ENCODE results near the gene SLC28A1. TPM values are rescaled to one million over a fixed set of nuclear protein-coding genes. Genes with fewer than 3 reads are reported as not detected.

The SLC28A1 gene
- total and polyA plus RNA-seq, 2 donors (not counting 1 experiment from before 2014, with no cell fraction given) = not detected

GRCh38 chr15:84868037-84868880 is 16.2 kb upstream of the SLC28A1 start:
- no peaks in the 10 kb centered on the region for H4K20me1 ChIP-seq (ENCODE audit: control insufficient read depth, insufficient read depth, low read length, poor library complexity, severe bottlenecking)
- Mint-ChIP-seq H3K27ac (no peak overlapping the region), H3K4me3 (no peak overlapping the region), H3K9me3 (ENCODE audit: insufficient read depth) (no peaks in the 10 kb centered on the region), H3K4me1 (no peaks in the 10 kb centered on the region), H3K27me3 (no peaks in the 10 kb centered on the region)
- intact Hi-C loops (cut with micrococcal nuclease) = no loop called here
- no peak overlapping the region for H3K4me3 ChIP-seq (ENCODE audit: control extremely low read depth in 1 of 5, extremely low read depth in 1 of 5, insufficient read depth in 1 of 5, low read depth in 2 of 5, low read length in 4 of 5)
- ChIA-PET CTCF (no interaction called here), POLR2A (interaction anchor here (0.6 kb wide), 1 partner anchor 205 kb away, joined by 3 read pairs; no protein-coding TSS in a partner anchor)
- TF ChIP-seq CTCF (IDR thresholded peaks at IDR 0.05) (no peak), EZH2 (IDR thresholded peaks at IDR 0.05; ENCODE audit: borderline replicate concordance, insufficient read depth, low read depth, low read length, poor library complexity, severe bottlenecking) (no peak)
- no peaks in the 10 kb centered on the region for H3K27me3 ChIP-seq (replicated peaks in 1 of 4; ENCODE audit: control extremely low read depth in 1 of 4, control insufficient read depth in 3 of 4, insufficient read depth in 4 of 4, low read length in 3 of 4)
- no peak overlapping the region for H3K27ac ChIP-seq (ENCODE audit: low read length in 2 of 2)
- H3K4me2 ChIP-seq (replicated peaks; ENCODE audit: low read depth, low read length, poor library complexity, severe bottlenecking) = no peak overlapping the region
- H3K9ac ChIP-seq (ENCODE audit: low read length) = no peak overlapping the region
- no peak overlapping the region for H2AFZ ChIP-seq (ENCODE audit: insufficient read depth, low read depth, low read length, poor library complexity, severe bottlenecking)
- H3K9me3 ChIP-seq (ENCODE audit: control extremely low read depth in 1 of 3, control insufficient read depth in 2 of 3, insufficient read depth in 1 of 3, low read length in 2 of 3) = no peaks in the 10 kb centered on the region
- no peak for DNase-seq
- WGBS (ENCODE audit: insufficient coverage) = 86% methylated on average over 12 of the region's 12 CpGs
- no peak for ATAC-seq (ENCODE audit: low read depth)
- no peaks in the 10 kb centered on the region for H3K36me3 ChIP-seq (replicated peaks in 1 of 2; ENCODE audit: control extremely low read depth in 1 of 2, control insufficient read depth in 1 of 2, extremely low read depth in 1 of 2, insufficient read depth in 2 of 2, low read length in 1 of 2)
- no peaks in the 10 kb centered on the region for H3K79me2 ChIP-seq (ENCODE audit: control insufficient read depth, insufficient read depth, low read length)
- H3K4me1 ChIP-seq (ENCODE audit: control insufficient read depth in 2 of 2, insufficient read depth in 2 of 2, low read length in 2 of 2) = no peaks in the 10 kb centered on the region

GRCh38 chr15:84869510-84869909 is 15.0 kb upstream of the SLC28A1 start:
- CTCF ChIA-PET = interaction anchor here (1.0 kb wide), 1 partner anchor 281 kb away, joined by 4 read pairs; no protein-coding TSS in a partner anchor

More at GRCh38 chr15:84869510-84869909, 15.0 kb upstream of the SLC28A1 start:
- H3K27me3 ChIP-seq (replicated peaks in 1 of 4; ENCODE audit: control extremely low read depth in 1 of 4, control insufficient read depth in 3 of 4, insufficient read depth in 4 of 4, low read length in 3 of 4) = no peaks in the 10 kb centered on the region
- H3K4me1 ChIP-seq (ENCODE audit: control insufficient read depth in 2 of 2, insufficient read depth in 2 of 2, low read length in 2 of 2) = no peaks in the 10 kb centered on the region
- no peak overlapping the region for H3K27ac ChIP-seq (ENCODE audit: low read length in 2 of 2)
- no peaks in the 10 kb centered on the region for H3K36me3 ChIP-seq (replicated peaks in 1 of 2; ENCODE audit: control extremely low read depth in 1 of 2, control insufficient read depth in 1 of 2, extremely low read depth in 1 of 2, insufficient read depth in 2 of 2, low read length in 1 of 2)
- TF ChIP-seq CTCF (IDR thresholded peaks at IDR 0.05) (no peak), EZH2 (IDR thresholded peaks at IDR 0.05; ENCODE audit: borderline replicate concordance, insufficient read depth, low read depth, low read length, poor library complexity, severe bottlenecking) (no peak)
- no peak overlapping the region for H3K4me3 ChIP-seq (ENCODE audit: control extremely low read depth in 1 of 5, extremely low read depth in 1 of 5, insufficient read depth in 1 of 5, low read depth in 2 of 5, low read length in 4 of 5)
- no peak overlapping the region for H3K4me2 ChIP-seq (replicated peaks; ENCODE audit: low read depth, low read length, poor library complexity, severe bottlenecking)
- no peak overlapping the region for H3K4me3 Mint-ChIP-seq
- 98% methylated on average over 3 of the region's 3 CpGs for WGBS (ENCODE audit: insufficient coverage)
- ATAC-seq (ENCODE audit: low read depth) (no peak), DNase-seq (no peak)
- no peak overlapping the region for H3K9ac ChIP-seq (ENCODE audit: low read length)
- intact Hi-C loops (cut with micrococcal nuclease) = no loop called here
- POLR2A ChIA-PET = no interaction called here
- H3K9me3 ChIP-seq (ENCODE audit: control extremely low read depth in 1 of 3, control insufficient read depth in 2 of 3, insufficient read depth in 1 of 3, low read length in 2 of 3) = no peaks in the 10 kb centered on the region
- H3K27ac Mint-ChIP-seq = no peak overlapping the region
- H3K79me2 ChIP-seq (ENCODE audit: control insufficient read depth, insufficient read depth, low read length) = no peaks in the 10 kb centered on the region
- H3K9me3 Mint-ChIP-seq (ENCODE audit: insufficient read depth) = no peaks in the 10 kb centered on the region
- no peaks in the 10 kb centered on the region for H3K27me3 Mint-ChIP-seq
- H4K20me1 ChIP-seq (ENCODE audit: control insufficient read depth, insufficient read depth, low read length, poor library complexity, severe bottlenecking) = no peaks in the 10 kb centered on the region
- H3K4me1 Mint-ChIP-seq = no peaks in the 10 kb centered on the region
- H2AFZ ChIP-seq (ENCODE audit: insufficient read depth, low read depth, low read length, poor library complexity, severe bottlenecking) = no peak overlapping the region

All from B cell (primary cell).